C4-2B (cell line): ENCODE results near the gene SKP2.

Source experiments
- CTCF ChIP-seq: fragments of 450-650 bp; conservative IDR thresholded peaks from 2 replicates; pipeline ENCODE4 v1.5.1; 2017; ENCODE audit warnings: mild to moderate bottlenecking
- ZFX ChIP-seq: fragments of 450-650 bp; IDR thresholded peaks from 2 replicates; pipeline ENCODE4 v1.6.1; 2017

- TF ChIP-seq CTCF: no peak
- no peak for TF ChIP-seq ZFX
Observed at GRCh38 chr5:36215910-36216309, 64.0 kb downstream of the SKP2 start.
